BE2C (cell line): ENCODE data around the gene DRAXIN.

ENCODE experiments used
- DNase-seq: peaks from one replicate; pipeline ENCODE4 v3.0.0-alpha.2; 2020
- H3K27me3 ChIP-seq: fragments of 250-450 bp; sonication (Bioruptor Pico); 2 replicates; pipeline ENCODE4 v1.5.1; 2020; ENCODE audit warnings: mild to moderate bottlenecking
- H3K36me3 ChIP-seq: fragments of 250-450 bp; sonication (Bioruptor Pico); 2 replicates; pipeline ENCODE4 v1.5.1; 2020; ENCODE audit warnings: mild to moderate bottlenecking
- H3K4me1 ChIP-seq: fragments of 250-450 bp; sonication (Bioruptor Pico); 2 replicates; pipeline ENCODE4 v1.5.1; 2020
- H3K4me3 ChIP-seq: 2 replicates; pipeline ENCODE4 v1.5.1; 2011; ENCODE audit warnings: low read depth, low read length
- H3K9me3 ChIP-seq: fragments of 250-450 bp; sonication (Bioruptor Pico); 2 replicates; pipeline ENCODE4 v1.5.1; 2020
- TF ChIP-seq, protein P1 (sequence below): IDR thresholded peaks from 2 replicates; pipeline ENCODE4 v1.5.1; 2012; ENCODE audit warnings: mild to moderate bottlenecking, low read depth, low read length

Gene DRAXIN

DNA sequence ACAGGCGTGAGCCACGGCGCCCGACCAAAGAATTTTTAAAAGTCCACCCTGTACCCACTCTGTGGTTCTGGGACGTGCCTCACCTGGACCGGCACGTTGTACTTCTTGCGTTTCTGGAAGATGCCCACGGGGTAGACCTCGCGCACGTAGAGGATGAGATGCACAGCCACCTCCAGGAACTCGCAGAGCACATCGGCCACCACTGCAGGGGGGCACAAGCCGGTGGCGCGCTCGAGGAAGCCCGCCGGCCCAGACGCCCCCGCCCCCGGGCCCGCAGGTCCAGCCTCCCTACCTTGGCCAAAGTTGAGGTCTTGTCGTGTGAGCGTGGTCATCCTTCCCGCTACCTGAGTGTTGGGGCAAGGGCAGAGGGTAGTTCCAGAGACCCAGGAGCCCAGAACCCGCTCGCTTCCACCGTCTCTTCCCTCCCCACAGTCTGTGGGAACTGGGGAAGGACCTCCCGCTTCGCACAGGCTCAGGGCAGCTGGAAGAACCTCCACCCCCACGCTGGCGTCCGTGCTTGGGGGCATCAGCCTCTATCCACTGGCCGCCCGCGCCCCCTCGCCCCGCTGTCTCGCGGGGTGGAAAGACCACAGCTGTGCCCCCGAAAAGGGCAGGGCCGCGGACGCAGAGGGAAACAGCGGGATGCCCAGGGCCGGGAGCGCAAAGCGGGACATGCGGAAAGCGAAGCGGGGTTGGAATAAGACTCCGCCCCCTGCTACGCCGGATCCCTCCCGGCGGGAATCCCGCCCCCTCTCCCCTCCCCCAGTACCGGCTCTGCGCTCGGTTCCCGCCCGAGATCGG, 11.0 kb upstream of the DRAXIN start:
- H3K27me3 ChIP-seq: no peaks in the 10 kb centered on the region
- no peaks in the 10 kb centered on the region for H3K9me3 ChIP-seq
- H3K4me1 ChIP-seq: 0 out of 2 replicates have a peak, but pooled peaks cover 3% of the 10 kb centered on the region
- TF ChIP-seq, protein P1, sequence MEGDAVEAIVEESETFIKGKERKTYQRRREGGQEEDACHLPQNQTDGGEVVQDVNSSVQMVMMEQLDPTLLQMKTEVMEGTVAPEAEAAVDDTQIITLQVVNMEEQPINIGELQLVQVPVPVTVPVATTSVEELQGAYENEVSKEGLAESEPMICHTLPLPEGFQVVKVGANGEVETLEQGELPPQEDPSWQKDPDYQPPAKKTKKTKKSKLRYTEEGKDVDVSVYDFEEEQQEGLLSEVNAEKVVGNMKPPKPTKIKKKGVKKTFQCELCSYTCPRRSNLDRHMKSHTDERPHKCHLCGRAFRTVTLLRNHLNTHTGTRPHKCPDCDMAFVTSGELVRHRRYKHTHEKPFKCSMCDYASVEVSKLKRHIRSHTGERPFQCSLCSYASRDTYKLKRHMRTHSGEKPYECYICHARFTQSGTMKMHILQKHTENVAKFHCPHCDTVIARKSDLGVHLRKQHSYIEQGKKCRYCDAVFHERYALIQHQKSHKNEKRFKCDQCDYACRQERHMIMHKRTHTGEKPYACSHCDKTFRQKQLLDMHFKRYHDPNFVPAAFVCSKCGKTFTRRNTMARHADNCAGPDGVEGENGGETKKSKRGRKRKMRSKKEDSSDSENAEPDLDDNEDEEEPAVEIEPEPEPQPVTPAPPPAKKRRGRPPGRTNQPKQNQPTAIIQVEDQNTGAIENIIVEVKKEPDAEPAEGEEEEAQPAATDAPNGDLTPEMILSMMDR: no peak
- DNase-seq: no peak
- H3K4me3 ChIP-seq: peak overlapping the region; percentile 68
- H3K36me3 ChIP-seq: no peaks in the 10 kb centered on the region

DNA sequence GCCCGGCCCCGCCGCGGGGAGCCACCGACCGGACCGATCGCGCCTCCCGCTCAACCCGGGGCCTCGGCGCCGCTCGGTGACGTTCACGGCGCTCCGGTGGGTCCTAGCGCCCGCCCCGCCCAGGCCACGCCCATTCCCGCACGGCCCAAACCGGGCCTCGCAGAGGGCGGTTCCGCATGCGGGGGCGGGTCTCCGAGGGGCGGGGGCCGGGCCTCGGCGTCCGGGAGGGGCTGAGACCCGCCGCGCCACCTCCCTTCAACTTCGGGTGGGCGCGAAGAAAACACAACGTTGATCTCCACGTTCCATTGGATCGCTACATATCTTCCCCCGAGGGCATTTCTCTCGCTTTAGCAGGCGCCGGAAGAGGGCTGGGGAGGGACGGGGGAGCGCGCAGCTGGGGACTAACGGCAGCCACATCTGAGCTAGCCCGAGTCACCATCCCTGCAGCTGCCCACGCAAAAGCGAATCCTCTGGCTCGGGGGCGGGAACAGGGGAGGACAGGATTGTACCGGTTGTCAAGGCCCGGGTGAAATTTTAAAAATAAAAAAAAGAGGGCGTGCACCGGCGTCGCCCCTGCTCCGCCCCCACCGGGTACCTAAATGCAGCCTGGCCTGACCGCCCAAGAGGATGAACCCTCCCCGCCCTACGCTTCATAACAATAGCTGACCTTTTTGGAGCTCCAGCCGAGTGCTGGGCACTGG, 10.3 kb upstream of the DRAXIN start, which contains the start of gene MAD2L2:
TSS of gene MAD2L2 (minus strand) at position 78 of the 701 bp plus-strand sequence. CDS start 547 bp downstream, outside the sequence.
- DNase-seq: peak; percentile 80
- Histone ChIP-seq H3K27me3 (no peaks in the 10 kb centered on the region), H3K36me3 (no peaks in the 10 kb centered on the region), H3K4me3 (peak within 1 kb of the TSS; percentile 68), H3K9me3 (no peaks in the 10 kb centered on the region), H3K4me1 (0 out of 2 replicates have a peak, but pooled peaks cover 3% of the 10 kb centered on the region)
- TF ChIP-seq, protein P1: no peak

DNA sequence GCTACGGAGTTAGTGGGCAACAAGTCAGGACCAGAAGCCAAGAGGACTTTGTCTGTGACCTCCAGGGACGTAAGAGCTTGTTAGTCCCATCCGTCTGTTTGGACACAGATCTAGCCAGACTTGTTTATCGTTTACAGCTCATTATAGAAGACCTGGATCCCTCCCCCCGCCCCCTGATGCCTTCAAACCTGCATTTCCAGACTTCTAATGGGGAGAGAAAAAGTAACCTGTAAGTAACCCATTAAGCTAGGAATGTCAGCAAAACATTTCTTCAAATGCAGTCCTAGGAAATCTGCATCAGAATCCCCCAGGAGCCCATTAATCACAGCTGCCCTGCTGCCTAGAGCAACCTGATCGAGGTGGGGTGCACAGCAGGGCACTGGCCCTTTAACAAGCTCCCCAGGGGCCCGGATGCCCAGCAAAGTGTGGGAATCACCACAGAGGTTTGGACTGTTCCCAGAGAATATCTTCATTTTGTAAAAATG, 9.2 kb upstream of the DRAXIN start:
- H3K9me3 ChIP-seq: no peaks in the 10 kb centered on the region
- TF ChIP-seq, protein P1: no peak
- H3K4me3 ChIP-seq: no peak overlapping the region
- DNase-seq: no peak
- 0 out of 2 replicates have a peak, but pooled peaks cover 3% of the 10 kb centered on the region for H3K4me1 ChIP-seq
- no peaks in the 10 kb centered on the region for H3K36me3 ChIP-seq
- no peaks in the 10 kb centered on the region for H3K27me3 ChIP-seq

DNA sequence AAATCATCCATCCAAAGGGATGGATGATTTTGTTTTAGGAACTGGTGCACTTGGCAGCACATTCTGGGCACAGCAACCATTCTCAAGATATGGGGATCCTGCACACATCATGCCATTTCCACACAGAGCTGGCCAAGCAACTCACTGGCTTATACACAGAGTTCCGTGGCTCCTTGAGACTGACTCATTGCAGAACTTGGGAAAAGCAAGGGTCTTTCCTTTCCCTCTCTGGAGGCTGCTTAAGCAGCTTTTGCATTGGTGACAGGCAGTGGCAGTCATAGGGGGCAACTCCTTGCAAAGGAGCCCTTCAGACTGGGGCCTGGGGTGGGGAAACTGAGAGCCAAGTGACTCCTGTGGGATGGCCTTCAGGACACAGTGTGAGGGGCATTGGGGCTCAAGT, 8.7 kb upstream of the DRAXIN start:
- no peak overlapping the region for H3K4me3 ChIP-seq

DNA sequence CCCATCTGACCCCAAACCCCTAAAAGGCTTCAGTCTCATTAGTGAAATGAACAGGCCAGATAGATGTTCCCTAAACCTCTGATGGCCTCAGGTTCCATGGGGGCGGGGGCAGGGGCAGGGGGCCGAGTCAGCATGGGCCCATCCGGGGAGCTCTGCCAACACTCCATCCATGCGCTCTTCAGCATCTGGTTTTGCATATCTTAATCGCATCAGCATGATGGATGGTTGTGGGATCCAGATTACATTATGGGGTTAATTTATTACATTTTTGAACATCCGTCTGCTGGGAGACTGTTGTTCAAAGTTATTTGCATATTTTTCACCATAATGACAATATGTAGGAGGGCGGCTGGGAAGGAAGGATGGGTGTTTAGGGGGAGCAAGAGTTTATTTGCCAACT, 7.4 kb upstream of the DRAXIN start:
- 0 out of 2 replicates have a peak, but pooled peaks cover 3% of the 10 kb centered on the region for H3K4me1 ChIP-seq
- H3K27me3 ChIP-seq: no peaks in the 10 kb centered on the region
- H3K4me3 ChIP-seq: no peak overlapping the region
- TF ChIP-seq, protein P1: no peak
- no peaks in the 10 kb centered on the region for H3K9me3 ChIP-seq
- H3K36me3 ChIP-seq: no peaks in the 10 kb centered on the region
- DNase-seq: no peak

More for the DNA sequence above, 8.7 kb upstream of the DRAXIN start:
- H3K9me3 ChIP-seq: no peaks in the 10 kb centered on the region
- no peaks in the 10 kb centered on the region for H3K27me3 ChIP-seq
- H3K4me1 ChIP-seq: 0 out of 2 replicates have a peak, but pooled peaks cover 3% of the 10 kb centered on the region
- TF ChIP-seq, protein P1: no peak
- H3K36me3 ChIP-seq: no peaks in the 10 kb centered on the region
- DNase-seq: no peak
